ENCODE measurements around the gene PNPT1. TPM values are rescaled to one million over a fixed set of nuclear protein-coding genes. Genes with fewer than 3 reads are reported as not detected.
"Not testable (repeated sequence)": the region's sequence is repeated elsewhere in the genome, so short reads cannot be mapped to it uniquely, and the experiment has no call there.

Gene PNPT1
- total RNA-seq, 1 experiment from 2014 or later = 50.9 TPM

- no peaks in the 10 kb centered on the region for H4K20me1 ChIP-seq (ENCODE audit: insufficient read depth, low read depth, low read length)
- peaks cover 95% of the 10 kb centered on the region for H3K79me2 ChIP-seq (ENCODE audit: low read length)
- peaks cover 34% of the 10 kb centered on the region; the same call in 1 of the 2 replicates for H3K36me3 ChIP-seq (ENCODE audit: insufficient read depth, low read length)
- no peaks in the 10 kb centered on the region for H3K9me2 ChIP-seq (replicated peaks; ENCODE audit: insufficient read depth, low read length)
- H2AFZ ChIP-seq (ENCODE audit: low read length) = no peak overlapping the region
- H3K9me3 ChIP-seq (ENCODE audit: low read length) = no peaks in the 10 kb centered on the region
- no peaks in the 10 kb centered on the region for H3K27me3 ChIP-seq (ENCODE audit: low read length)
- no peak overlapping the region for H3K27ac ChIP-seq (ENCODE audit: low read length)
- no peaks in the 10 kb centered on the region for H3K4me1 ChIP-seq (ENCODE audit: low read length)
- DNase-seq = no peak
- H3K4me3 ChIP-seq (ENCODE audit: low read length) = no peak overlapping the region
- no peak overlapping the region for H3K4me2 ChIP-seq (ENCODE audit: low read depth, low read length, poor library complexity, severe bottlenecking)
- no peak overlapping the region for H3K9ac ChIP-seq (ENCODE audit: low read length)
Observed at GRCh38 chr2:55604027-55604565, 89.5 kb downstream of the PNPT1 start.

- no peak for DNase-seq
- Histone ChIP-seq H3K36me3 (ENCODE audit: insufficient read depth, low read length) (peaks cover 47% of the 10 kb centered on the region), H3K9me3 (ENCODE audit: low read length) (no peaks in the 10 kb centered on the region), H4K20me1 (ENCODE audit: insufficient read depth, low read depth, low read length) (no peaks in the 10 kb centered on the region), H3K4me1 (ENCODE audit: low read length) (no peaks in the 10 kb centered on the region), H3K4me2 (ENCODE audit: low read depth, low read length, poor library complexity, severe bottlenecking) (no peak overlapping the region), H2AFZ (ENCODE audit: low read length) (no peak overlapping the region), H3K9me2 (replicated peaks; ENCODE audit: insufficient read depth, low read length) (no peaks in the 10 kb centered on the region), H3K9ac (ENCODE audit: low read length) (no peak overlapping the region), H3K27me3 (ENCODE audit: low read length) (no peaks in the 10 kb centered on the region), H3K27ac (ENCODE audit: low read length) (no peak overlapping the region), H3K79me2 (ENCODE audit: low read length) (peaks cover 90% of the 10 kb centered on the region), H3K4me3 (ENCODE audit: low read length) (no peak overlapping the region)
Observed at GRCh38 chr2:55601849-55602248, 91.8 kb downstream of the PNPT1 start.

- Histone ChIP-seq H3K9me2 (replicated peaks; ENCODE audit: insufficient read depth, low read length) (0 out of 2 replicates have a peak, but pooled peaks cover under 1% of the 10 kb centered on the region), H3K27ac (ENCODE audit: low read length) (no peak overlapping the region), H3K4me1 (ENCODE audit: low read length) (no peaks in the 10 kb centered on the region), H3K9ac (ENCODE audit: low read length) (no peak overlapping the region), H4K20me1 (ENCODE audit: insufficient read depth, low read depth, low read length) (no peaks in the 10 kb centered on the region), H3K4me2 (ENCODE audit: low read depth, low read length, poor library complexity, severe bottlenecking) (no peak overlapping the region), H3K36me3 (ENCODE audit: insufficient read depth, low read length) (peaks cover 52% of the 10 kb centered on the region), H3K4me3 (ENCODE audit: low read length) (no peak overlapping the region), H3K79me2 (ENCODE audit: low read length) (peaks cover 87% of the 10 kb centered on the region), H2AFZ (ENCODE audit: low read length) (no peak overlapping the region), H3K27me3 (ENCODE audit: low read length) (no peaks in the 10 kb centered on the region), H3K9me3 (ENCODE audit: low read length) (no peaks in the 10 kb centered on the region)
- DNase-seq = no peak
Observed at GRCh38 chr2:55598056-55598795, 95.4 kb downstream of the PNPT1 start.

- H3K4me2 ChIP-seq (ENCODE audit: low read depth, low read length, poor library complexity, severe bottlenecking); H3K9ac ChIP-seq (ENCODE audit: low read length); H3K27me3 ChIP-seq (ENCODE audit: low read length); H3K9me3 ChIP-seq (ENCODE audit: low read length); H3K4me3 ChIP-seq (ENCODE audit: low read length); H3K4me1 ChIP-seq (ENCODE audit: low read length); H2AFZ ChIP-seq (ENCODE audit: low read length); H3K27ac ChIP-seq (ENCODE audit: low read length); H4K20me1 ChIP-seq (ENCODE audit: insufficient read depth, low read depth, low read length); DNase-seq; H3K9me2 ChIP-seq (replicated peaks; ENCODE audit: insufficient read depth, low read length): not testable (repeated sequence)
- Histone ChIP-seq H3K36me3 (ENCODE audit: insufficient read depth, low read length) (peaks cover 39% of the 10 kb centered on the region), H3K79me2 (ENCODE audit: low read length) (peaks cover 85% of the 10 kb centered on the region)
Observed at GRCh38 chr2:55596795-55597194, 96.8 kb downstream of the PNPT1 start.

GRCh38 chr2:55595536-55595935 lies 98.1 kb downstream of the PNPT1 start:
- Histone ChIP-seq H3K4me2 (ENCODE audit: low read depth, low read length, poor library complexity, severe bottlenecking) (no peak overlapping the region), H3K79me2 (ENCODE audit: low read length) (peaks cover 85% of the 10 kb centered on the region), H3K36me3 (ENCODE audit: insufficient read depth, low read length) (peaks cover 36% of the 10 kb centered on the region), H3K9me2 (replicated peaks; ENCODE audit: insufficient read depth, low read length) (0 out of 2 replicates have a peak, but pooled peaks cover 3% of the 10 kb centered on the region), H4K20me1 (ENCODE audit: insufficient read depth, low read depth, low read length) (no peaks in the 10 kb centered on the region), H3K4me1 (ENCODE audit: low read length) (no peaks in the 10 kb centered on the region), H3K27me3 (ENCODE audit: low read length) (no peaks in the 10 kb centered on the region), H3K27ac (ENCODE audit: low read length) (no peak overlapping the region), H2AFZ (ENCODE audit: low read length) (no peak overlapping the region), H3K4me3 (ENCODE audit: low read length) (no peak overlapping the region), H3K9me3 (ENCODE audit: low read length) (no peaks in the 10 kb centered on the region), H3K9ac (ENCODE audit: low read length) (no peak overlapping the region)
- no peak for DNase-seq

- Histone ChIP-seq H3K9me3 (ENCODE audit: low read length) (no peaks in the 10 kb centered on the region), H3K9ac (ENCODE audit: low read length) (no peak overlapping the region), H3K4me1 (ENCODE audit: low read length) (no peaks in the 10 kb centered on the region), H4K20me1 (ENCODE audit: insufficient read depth, low read depth, low read length) (no peaks in the 10 kb centered on the region), H3K4me2 (ENCODE audit: low read depth, low read length, poor library complexity, severe bottlenecking) (no peak overlapping the region), H3K9me2 (replicated peaks; ENCODE audit: insufficient read depth, low read length) (0 out of 2 replicates have a peak, but pooled peaks cover 3% of the 10 kb centered on the region), H3K27me3 (ENCODE audit: low read length) (no peaks in the 10 kb centered on the region), H3K79me2 (ENCODE audit: low read length) (peaks cover 82% of the 10 kb centered on the region), H3K27ac (ENCODE audit: low read length) (no peak overlapping the region), H2AFZ (ENCODE audit: low read length) (no peak overlapping the region), H3K36me3 (ENCODE audit: insufficient read depth, low read length) (peaks cover 26% of the 10 kb centered on the region; the same call in 1 of the 2 replicates), H3K4me3 (ENCODE audit: low read length) (no peak overlapping the region)
- no peak for DNase-seq
Observed at GRCh38 chr2:55592130-55592529, 101.5 kb downstream of the PNPT1 start.

- no peak for DNase-seq
- Histone ChIP-seq H3K9ac (ENCODE audit: low read length) (no peak overlapping the region), H2AFZ (ENCODE audit: low read length) (no peak overlapping the region), H4K20me1 (ENCODE audit: insufficient read depth, low read depth, low read length) (no peaks in the 10 kb centered on the region), H3K27ac (ENCODE audit: low read length) (no peak overlapping the region), H3K36me3 (ENCODE audit: insufficient read depth, low read length) (peaks cover 30% of the 10 kb centered on the region; the same call in 1 of the 2 replicates), H3K9me3 (ENCODE audit: low read length) (no peaks in the 10 kb centered on the region), H3K4me3 (ENCODE audit: low read length) (no peak overlapping the region), H3K4me1 (ENCODE audit: low read length) (no peaks in the 10 kb centered on the region), H3K4me2 (ENCODE audit: low read depth, low read length, poor library complexity, severe bottlenecking) (no peak overlapping the region), H3K79me2 (ENCODE audit: low read length) (peaks cover 77% of the 10 kb centered on the region), H3K9me2 (replicated peaks; ENCODE audit: insufficient read depth, low read length) (0 out of 2 replicates have a peak, but pooled peaks cover 3% of the 10 kb centered on the region), H3K27me3 (ENCODE audit: low read length) (no peaks in the 10 kb centered on the region)
Observed at GRCh38 chr2:55590810-55591440, 102.7 kb downstream of the PNPT1 start.

- no peak for DNase-seq
- Histone ChIP-seq H3K9me2 (replicated peaks; ENCODE audit: insufficient read depth, low read length) (no peaks in the 10 kb centered on the region), H3K4me3 (ENCODE audit: low read length) (no peak overlapping the region), H3K9ac (ENCODE audit: low read length) (no peak overlapping the region), H3K27ac (ENCODE audit: low read length) (peak overlapping the region; percentile 20; the same call in 1 of the 2 replicates), H3K79me2 (ENCODE audit: low read length) (peaks cover 72% of the 10 kb centered on the region), H3K27me3 (ENCODE audit: low read length) (no peaks in the 10 kb centered on the region), H3K9me3 (ENCODE audit: low read length) (no peaks in the 10 kb centered on the region), H4K20me1 (ENCODE audit: insufficient read depth, low read depth, low read length) (no peaks in the 10 kb centered on the region), H3K36me3 (ENCODE audit: insufficient read depth, low read length) (peaks cover 55% of the 10 kb centered on the region), H2AFZ (ENCODE audit: low read length) (no peak overlapping the region), H3K4me1 (ENCODE audit: low read length) (peaks cover 5% of the 10 kb centered on the region; the same call in 1 of the 2 replicates), H3K4me2 (ENCODE audit: low read depth, low read length, poor library complexity, severe bottlenecking) (no peak overlapping the region)
Observed at GRCh38 chr2:55585451-55586080, 108.1 kb downstream of the PNPT1 start.

Measured in Karpas-422 (cell line).